GM21360 (cell line): ENCODE data around the gene TUBB1.

Experiments
- ATAC-seq: cut with Tn5 transposase; IDR thresholded peaks from one replicate; pipeline ENCODE4 v1.9.1; 2021; ENCODE audit warnings: mild to moderate bottlenecking, moderate library complexity; ENCODE audit not compliant: unreplicated experiment

The TUBB1 gene

DNA sequence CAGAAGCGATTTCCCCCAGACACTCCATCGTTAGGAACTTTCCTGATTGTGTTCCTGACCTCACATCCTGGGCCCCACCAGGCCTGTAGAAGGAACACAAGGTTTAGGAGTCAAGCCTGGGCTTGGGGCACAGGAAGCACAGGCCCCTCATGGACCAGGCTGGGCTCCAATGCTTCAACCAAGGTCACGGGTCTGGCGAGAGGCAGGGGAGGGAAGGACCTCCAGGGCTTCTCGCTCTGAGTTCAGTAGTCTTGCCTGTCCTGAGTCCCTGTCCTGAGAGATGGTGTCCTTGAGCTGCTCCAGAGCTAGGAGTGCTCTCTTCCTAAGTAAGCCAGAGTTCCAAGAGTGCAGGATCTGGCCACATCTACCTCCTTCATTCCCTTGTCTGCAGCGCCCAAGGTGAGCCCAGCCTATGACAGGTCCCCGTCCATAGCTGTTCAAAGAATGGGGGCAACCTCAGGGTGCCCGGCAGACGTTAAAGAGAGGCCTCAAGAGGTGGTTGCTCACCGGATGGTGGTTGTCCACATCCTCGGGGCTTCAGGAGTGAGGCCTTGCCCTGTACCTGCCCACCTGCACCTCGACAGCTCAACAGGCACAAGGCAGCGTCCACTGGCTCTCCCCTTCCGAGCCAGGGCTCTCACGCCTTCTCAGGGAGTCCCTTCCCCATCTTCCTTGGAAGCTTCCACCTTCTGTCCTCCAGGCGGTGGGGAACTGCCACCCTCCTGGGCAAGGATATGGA, 1.6 kb upstream of the TUBB1 start:
- ATAC-seq: no peak

DNA sequence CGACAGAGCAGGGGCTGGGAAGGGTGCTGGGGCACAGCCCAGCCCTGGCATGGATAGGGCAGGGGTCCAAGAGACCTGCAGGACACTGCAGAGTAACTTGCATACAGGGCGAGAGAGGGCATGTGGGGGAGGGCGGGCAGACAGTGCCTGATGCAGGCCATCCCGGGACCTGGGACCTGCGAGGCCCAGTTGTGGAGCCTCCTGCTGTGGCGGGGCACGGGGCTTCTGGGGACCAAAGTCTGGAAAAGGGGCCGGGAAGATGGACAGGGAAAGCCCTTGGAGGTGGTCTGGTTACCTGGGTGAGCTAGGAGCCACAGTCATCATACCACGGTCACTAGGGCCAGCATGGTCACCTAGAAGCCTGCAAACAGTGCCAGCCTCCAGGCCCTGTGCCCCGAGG, 412 bp upstream of the TUBB1 start:
- ATAC-seq: no peak

DNA sequence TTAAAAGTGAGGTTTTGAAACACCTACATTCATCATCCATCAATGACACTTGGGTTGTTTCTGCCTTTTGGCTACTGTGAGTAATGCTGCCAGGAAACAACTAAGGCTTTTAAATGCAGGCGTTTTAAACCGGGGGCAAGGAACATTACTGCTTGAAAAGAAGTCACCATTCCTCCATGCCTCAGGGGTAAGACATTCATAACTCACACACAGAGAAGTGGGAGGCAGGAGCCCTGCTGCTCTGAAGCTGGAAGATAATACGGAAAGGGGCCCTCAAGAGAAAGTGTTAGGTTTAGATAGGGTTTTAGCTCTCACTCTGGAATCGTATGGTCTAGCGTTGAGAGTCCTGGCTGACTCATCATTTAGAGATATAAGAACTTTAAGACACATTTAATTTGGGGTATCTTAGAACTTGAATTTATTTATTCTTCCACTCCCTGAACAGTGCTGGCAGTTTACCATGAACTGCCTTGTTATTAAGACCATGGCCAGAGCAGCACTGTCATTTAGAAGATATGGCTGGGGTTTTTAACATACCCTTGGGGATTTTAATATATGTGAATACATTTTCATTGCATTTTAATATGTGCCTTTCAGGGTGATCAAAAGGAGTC, 1.8 kb downstream of the TUBB1 start:
- no peak for ATAC-seq

DNA sequence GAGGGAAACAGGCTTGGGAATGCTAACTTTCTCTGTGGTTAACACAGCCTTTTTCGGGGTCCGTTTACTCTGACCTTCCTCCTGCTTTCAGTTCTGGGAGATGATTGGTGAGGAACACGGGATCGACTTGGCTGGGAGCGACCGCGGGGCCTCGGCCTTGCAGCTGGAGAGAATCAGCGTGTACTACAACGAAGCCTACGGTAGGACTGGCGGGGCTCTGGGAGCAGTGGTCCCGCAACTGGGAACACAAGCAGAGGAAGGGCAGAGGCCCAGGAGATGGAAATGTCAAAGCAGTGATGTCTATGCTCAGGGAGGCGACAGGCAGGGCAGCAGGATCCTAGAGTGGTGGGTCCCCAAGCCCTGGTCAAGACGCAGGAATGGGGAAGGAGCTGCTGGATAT, 3.5 kb downstream of the TUBB1 start:
- no peak for ATAC-seq

DNA sequence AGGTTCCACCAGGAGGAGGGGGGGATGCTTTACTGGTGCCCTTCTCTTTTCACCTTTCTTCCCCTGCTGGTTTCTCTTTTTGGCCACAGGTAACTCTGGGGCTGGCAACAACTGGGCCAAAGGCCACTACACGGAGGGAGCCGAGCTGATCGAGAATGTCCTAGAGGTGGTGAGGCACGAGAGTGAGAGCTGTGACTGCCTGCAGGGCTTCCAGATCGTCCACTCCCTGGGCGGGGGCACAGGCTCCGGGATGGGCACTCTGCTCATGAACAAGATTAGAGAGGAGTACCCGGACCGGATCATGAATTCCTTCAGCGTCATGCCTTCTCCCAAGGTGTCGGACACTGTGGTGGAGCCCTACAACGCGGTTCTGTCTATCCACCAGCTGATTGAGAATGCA, 4.4 kb downstream of the TUBB1 start:
- ATAC-seq: no peak

DNA sequence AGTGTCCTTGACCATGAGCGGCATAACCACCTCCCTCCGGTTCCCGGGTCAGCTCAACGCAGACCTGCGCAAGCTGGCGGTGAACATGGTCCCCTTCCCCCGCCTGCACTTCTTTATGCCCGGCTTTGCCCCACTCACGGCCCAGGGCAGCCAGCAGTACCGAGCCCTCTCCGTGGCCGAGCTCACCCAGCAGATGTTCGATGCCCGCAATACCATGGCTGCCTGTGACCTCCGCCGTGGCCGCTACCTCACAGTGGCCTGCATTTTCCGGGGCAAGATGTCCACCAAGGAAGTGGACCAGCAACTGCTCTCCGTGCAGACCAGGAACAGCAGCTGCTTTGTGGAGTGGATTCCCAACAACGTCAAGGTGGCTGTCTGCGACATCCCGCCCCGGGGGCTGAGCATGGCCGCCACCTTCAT, 4.9 kb downstream of the TUBB1 start:
- ATAC-seq: no peak

DNA sequence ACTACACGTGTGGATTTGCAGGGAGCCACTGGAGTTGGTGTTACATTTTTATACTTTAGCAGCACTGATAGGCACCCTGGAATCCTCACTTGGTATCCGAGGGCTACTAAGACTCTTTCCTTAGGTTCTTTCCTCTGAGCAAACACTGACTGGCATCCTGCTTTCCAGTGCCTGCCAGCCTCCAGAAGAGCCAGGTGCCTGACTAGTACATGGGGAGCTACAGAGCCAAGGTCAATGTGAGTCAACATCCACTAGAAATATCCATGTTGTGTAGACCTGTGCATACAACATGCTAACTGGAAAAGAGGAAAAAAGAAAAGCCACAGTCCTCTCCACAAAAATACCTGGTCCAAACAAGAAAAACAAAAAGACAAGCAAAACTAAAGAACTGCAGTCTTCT, 5.9 kb downstream of the TUBB1 start:
- no peak for ATAC-seq

DNA sequence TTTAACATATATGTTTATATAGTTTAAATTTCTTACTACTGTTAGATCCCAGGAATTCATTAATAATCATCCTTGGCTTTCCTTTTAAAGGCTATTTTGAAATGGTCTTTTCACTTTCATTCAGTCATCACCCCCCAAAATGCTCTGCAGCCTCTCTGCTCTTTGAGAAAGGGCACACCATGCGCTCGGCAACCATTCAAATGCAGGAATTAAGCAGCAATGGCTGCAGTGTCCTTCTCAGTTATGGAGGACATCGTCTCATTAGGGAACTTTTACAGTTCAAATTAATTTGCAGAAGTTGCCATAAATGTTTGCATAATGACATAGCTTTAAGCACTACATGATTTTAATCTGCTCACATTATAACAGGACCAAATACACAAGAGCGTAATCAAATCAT, 6.3 kb downstream of the TUBB1 start:
- no peak for ATAC-seq

DNA sequence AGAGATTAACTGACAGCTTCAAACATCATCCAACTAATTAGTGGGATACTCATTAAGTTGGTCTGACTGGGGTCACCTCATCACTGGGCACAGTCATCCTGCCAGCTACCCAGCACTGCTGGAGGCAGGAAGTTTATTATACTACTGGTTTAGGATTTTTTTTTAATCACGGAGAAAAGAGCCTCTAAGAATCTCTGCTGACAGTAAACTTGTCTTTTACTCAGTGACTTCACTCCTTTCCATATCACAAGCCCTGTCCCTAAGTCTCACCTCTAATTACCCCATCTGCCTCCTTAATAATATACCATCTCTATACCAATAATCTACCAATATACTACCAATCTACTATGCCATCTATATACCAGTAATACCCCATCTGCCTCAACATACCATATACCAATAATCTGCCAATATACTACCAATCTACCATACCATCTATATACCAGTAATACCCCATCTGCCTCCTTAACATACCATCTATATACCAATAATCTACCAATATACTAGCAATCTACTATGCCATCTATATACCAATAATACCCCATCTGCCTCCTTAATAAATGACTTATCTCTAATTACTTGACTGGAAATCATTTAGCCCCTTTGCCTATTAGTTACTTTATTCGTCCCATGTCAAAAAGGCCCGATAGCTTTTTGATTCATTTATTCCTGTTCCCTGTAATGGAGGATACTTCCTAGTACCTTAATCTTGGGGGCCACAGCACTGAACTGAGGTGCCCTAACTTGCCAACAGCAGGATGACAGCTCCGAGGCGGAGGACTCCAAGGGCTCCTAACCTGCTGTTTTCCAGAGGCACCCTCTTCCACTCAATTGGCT, 7.9 kb downstream of the TUBB1 start:
- ATAC-seq: no peak

DNA sequence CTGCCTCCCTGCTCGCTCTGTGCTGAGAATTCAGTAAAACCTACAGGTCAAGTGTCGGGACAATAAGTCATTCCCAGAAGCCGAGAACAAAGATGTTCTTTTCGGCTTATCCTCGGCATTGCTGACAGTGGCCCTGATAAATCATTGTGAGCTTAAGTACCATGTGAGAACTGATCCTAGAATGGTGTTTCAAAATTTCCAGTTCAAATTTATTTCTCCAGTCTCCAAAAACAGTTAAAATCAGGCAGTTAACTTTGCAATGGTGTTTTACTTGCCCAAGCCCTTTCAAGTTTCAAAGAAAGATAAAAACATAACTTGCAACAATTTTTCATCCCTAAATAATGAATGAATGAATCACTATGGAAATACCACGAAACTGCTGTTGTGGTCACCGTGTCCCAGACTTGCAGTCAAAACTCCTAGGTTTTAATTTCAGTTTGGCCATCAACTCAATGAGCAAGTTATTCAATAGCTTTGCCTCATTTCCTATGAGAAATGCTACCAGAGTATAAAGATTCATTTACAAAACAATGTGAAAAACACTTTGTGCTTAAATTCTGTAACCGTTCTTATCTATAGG, 8.6 kb downstream of the TUBB1 start:
- no peak for ATAC-seq

DNA sequence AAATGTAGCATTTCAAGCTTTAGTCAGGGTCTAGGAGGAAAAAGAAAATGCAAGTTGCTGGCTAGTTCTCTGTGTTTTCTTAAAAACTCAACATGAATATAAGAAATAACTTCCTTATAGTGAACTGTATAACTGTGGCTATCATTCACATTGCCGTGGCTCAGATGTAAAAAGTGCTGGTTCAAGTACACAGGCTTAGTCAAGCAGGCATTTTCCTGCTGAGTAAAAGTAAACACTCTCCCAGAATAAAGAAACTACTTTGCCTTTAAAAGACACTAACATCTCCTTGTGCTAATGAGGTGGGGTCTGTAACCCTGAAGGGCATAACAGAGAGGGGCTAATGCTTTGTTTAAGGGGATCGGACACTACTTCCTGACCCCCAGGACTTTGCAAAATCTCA, 9.6 kb downstream of the TUBB1 start:
- no peak for ATAC-seq

DNA sequence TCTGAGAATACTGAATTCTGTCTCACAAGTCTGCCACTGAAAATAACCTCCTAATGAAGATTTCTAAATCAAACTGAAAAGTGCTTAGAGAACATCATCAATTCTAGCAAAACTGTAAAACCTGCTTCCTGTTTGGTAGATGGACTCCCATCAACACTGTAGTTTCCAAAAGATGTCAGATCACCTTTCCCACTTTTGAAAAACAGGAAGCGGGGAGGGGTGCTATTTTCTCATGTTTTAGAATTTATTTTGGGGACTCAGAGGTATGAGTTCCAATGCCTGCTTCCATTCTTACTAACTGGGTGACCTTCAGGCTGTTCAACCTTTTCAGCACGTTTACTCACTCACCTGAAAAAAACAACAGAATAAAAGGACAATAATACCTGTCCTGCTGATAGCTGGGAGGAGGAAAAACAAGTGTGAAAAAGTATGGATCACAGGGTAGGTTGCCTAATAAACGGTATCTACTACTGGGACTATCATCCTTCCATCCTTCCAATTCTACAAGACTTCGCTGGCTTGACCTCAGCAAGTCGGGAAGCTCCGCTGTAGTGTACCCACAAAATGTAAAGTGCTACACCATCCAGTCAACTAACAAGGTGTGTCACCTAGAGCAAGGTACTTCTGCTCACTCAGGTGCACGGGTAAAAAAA, 11.8 kb downstream of the TUBB1 start:
- ATAC-seq: no peak

DNA sequence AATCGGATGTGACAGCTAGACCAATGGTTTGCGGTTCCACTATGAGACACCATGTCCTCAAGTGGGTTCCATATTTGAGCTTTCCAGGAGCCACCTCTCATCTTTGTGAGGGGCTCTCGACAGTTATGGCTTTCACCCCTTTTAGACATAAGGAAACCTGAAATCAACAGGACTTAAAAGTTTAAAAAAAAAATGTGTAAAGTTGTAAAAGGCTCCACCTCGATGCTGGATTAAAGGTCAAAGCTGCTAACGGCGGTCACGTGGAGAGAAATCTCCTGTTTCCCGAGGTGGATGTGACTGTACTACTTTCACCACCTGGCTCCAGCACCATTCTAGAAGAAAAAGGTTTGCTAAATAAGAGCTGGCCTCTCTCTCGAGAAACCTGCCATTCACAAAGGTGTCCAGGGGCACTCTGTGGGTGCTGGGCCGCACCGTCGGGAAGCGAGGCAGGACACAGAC, 12.4 kb downstream of the TUBB1 start:
- ATAC-seq: no peak

DNA sequence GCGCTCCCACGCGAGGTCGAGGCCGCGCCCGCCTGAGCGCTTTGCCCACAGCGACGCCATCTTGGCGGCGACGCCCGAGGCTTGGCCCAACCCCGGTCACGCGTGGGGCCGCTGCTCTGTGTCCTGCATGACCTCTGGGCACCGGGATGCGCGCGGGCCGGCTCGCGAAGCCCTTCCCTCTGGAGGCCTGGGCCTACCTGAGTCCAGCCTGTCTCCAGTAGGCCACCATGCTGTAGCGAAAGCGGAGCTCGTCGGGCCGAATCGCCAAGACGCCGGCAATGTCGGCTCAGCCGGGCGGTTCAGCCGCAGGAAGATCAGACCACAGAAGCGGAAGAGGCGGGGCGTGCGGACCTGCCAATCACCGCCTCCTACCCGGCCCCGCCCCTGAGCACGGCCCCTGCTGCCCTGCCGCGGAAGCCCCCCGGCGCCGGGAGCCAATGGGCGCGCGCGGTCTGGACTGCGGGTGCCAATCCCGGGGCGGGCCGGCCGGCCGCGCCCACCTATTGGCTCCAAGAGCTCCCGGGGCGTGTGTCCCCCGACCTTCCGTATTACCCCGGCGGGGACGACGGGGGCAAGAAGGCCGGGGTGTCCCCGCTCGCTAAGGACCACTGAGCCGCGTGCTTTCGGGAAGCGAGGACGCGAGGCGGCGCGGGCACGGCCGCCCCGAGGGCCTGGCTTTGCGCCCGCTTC, 12.9 kb downstream of the TUBB1 start, which contains the start of gene ATP5F1E:
Gene ATP5F1E, minus strand, starts transcription at position 313 of the 690 bp plus-strand sequence. Its CDS starts 84 bp downstream, at position 229.
- peak; percentile 95 for ATAC-seq

DNA sequence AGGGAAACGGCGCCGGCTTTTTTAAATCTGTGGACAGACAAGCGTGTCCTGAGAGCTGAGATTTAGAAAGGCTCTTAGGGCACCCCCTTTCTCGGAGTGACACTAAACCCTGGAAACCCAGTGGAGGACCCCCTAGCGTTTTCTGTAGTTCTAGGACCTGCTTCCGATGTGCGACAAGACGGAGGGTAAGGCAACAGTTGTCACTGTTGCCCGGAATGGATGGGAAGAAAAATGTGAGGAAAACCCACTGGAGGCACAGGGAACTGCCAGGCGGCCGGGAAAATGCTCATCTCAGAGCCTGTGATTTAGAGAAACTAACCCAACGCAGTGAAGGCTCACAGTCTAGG, 13.5 kb downstream of the TUBB1 start:
- ATAC-seq: no peak

DNA sequence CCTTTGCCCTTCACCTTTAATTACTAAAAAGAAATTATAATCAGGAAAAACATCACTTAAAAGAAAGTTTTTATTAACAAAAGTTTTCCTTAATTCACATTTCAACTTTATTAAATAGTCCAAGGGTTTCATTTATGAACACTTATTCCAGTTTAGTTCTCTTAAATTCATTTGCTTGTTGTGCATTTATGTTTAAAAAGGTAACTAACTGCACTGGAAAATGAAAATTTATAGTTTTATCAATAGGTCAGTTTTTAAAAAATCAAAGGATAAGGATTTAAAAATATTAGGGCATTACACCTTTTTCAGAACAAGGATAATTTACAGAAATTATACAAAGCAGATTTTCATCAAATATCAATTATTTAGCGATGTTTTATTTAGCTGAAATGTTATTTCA, 13.9 kb downstream of the TUBB1 start:
- ATAC-seq: no peak

DNA sequence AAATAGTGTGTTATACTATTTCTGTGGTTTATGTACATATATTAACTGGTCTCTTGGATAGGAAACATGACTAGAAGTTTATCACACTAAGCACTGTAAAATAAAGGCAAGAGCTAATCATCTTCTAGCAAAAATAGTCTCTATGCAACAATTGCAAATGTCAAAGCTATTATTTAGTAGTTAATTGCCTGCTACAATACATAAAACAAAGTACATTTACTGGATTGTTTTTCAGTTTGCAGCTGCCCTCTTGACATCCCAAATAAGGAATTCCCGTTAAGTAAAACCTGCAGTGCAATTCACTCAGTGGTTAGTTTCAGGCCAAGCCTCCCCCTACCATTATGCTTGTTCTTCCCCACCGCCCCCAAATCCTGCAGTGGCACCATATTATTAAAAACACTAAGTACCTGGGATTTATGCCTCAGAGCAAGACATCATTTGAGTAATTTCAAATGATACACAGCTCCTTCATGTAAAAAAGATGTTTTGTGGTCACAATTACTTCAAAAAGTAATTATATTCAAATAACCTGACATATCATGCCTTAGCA, 14.5 kb downstream of the TUBB1 start:
- no peak for ATAC-seq

DNA sequence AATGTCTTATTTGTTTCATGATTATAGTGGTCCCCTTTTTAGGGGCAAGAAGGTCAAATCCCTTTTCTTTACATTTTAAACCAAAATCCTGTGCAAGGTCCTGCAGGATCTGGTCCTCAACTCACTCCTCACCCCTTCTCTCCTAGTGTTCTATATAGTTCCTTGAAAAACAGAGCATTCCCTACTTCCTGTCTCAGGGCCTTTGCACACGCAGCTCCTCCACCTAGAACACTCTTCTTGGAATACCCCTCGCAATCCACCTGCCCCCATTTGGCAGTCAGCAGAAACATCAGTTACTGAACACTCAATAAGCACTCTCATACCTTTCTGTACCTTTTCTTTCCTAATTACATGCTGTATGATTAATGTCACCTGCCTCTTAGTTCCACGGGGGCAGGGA, 16.2 kb downstream of the TUBB1 start:
- no peak for ATAC-seq

DNA sequence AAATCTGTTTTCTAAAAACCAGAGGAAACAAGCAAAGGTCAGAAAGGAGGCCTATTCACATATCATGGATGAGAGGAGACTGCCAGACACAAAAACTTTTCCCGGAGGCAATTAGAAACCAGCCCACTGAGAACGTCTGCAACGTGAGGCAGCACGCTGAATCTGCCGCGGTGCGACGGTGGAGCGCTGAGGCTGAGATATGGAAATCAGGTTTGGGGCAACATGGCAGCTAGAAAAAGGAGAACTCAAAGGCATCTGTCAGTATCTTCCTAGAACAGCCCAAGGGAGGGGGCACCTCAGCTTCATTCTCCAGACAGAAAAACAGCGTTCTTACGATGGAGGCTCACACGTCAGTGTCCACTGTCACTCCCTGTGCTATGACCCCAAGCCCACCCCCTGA, 18.2 kb downstream of the TUBB1 start:
- no peak for ATAC-seq

DNA sequence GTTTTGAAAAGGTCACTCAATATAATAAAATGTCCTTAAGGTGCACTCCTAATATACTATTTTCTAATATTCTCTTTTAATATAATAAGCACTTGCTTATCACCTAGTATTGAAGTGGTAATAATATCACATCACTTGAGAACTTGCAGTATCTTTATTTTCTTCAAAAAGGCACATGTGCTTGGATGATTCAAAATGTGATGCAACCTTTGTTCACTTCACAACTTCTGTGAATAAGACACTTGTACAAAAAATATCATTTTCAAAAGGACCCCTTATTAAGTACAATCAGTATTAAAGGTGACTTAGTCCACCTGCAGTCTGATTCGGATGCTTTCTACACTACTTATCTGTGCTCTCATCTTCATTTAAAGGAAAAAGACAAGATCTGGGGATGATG, 20.0 kb downstream of the TUBB1 start:
- ATAC-seq: no peak
